ENCODE results near the gene DHRS1. TPM values are rescaled to one million over a fixed set of nuclear protein-coding genes. Genes with fewer than 3 reads are reported as not detected.

Gene DHRS1
- total and polyA plus RNA-seq, 2 experiments from 2014 or later, result 15.0 to 15.4 TPM

- TF ChIP-seq ETS1 (IDR thresholded peaks at IDR 0.05) (no peak), CREB1 (CRISPR knock-in tag; IDR thresholded peaks at IDR 0.05; ENCODE audit: low read depth) (no peak), NANOG (IDR thresholded peaks at IDR 0.05; ENCODE audit: borderline replicate concordance) (no peak), STAT1 (IDR thresholded peaks at IDR 0.05; ENCODE audit: unreplicated experiment) (no peak), EZH2phosphoT487 (IDR thresholded peaks at IDR 0.05; ENCODE audit: unreplicated experiment) (no peak), JUNB (IDR thresholded peaks at IDR 0.05; ENCODE audit: unreplicated experiment) (no peak)
Observed at GRCh38 chr14:24325963-24326362, 26.4 kb upstream of the DHRS1 start (continued).

- Mint-ChIP-seq H3K4me3 (no peak overlapping the region), H3K9me3 (no peaks in the 10 kb centered on the region; the same call in 2 of the 3 replicates), H3K4me1 (peaks cover 2% of the 10 kb centered on the region; the same call in 1 of the 3 replicates), H3K36me3 (ENCODE audit: low read depth) (no peaks in the 10 kb centered on the region; the same call in 2 of the 3 replicates), H3K27ac (no peak overlapping the region), H3K27me3 (ENCODE audit: insufficient read depth, low read depth, poor library complexity) (peaks cover 19% of the 10 kb centered on the region)
- Histone ChIP-seq H4K20me1 (replicated peaks; ENCODE audit: insufficient read depth) (no peaks in the 10 kb centered on the region), H3K9me2 (ENCODE audit: insufficient read depth) (no peaks in the 10 kb centered on the region), H3F3A (replicated peaks; ENCODE audit: low read depth) (no peaks in the 10 kb centered on the region), H3K27ac (ENCODE audit: low read depth) (no peak overlapping the region), H3K4me2 (no peak overlapping the region), H3K79me2 (replicated peaks; ENCODE audit: insufficient read depth) (no peaks in the 10 kb centered on the region), H3K4me1 (ENCODE audit: insufficient read depth) (no peaks in the 10 kb centered on the region), H3K27me3 (ENCODE audit: insufficient read depth) (peaks cover 27% of the 10 kb centered on the region), H3K36me3 (ENCODE audit: insufficient read depth) (no peaks in the 10 kb centered on the region), H2AFZ (no peak overlapping the region), H3K4me3 (no peak overlapping the region)
- DNase-seq (ENCODE audit: low spot score), result no peak
- ATAC-seq, result no peak
- TF ChIP-seq EZH2 (IDR thresholded peaks at IDR 0.05; ENCODE audit: low read depth, unreplicated experiment), result no peak
- no peak for TF ChIP-seq NANOG (IDR thresholded peaks at IDR 0.05; ENCODE audit: borderline replicate concordance)
- TF ChIP-seq JUNB (IDR thresholded peaks at IDR 0.05; ENCODE audit: unreplicated experiment), result no peak
- TF ChIP-seq ZNF462 (CRISPR knock-in tag; IDR thresholded peaks at IDR 0.05), result no peak
- no peak for TF ChIP-seq ZNF114 (CRISPR knock-in tag; IDR thresholded peaks at IDR 0.05)
- TF ChIP-seq ZNF331 (CRISPR knock-in tag; IDR thresholded peaks at IDR 0.05; ENCODE audit: low read depth), result no peak
- no peak for TF ChIP-seq STAT1 (IDR thresholded peaks at IDR 0.05; ENCODE audit: unreplicated experiment)
- TF ChIP-seq REST (IDR thresholded peaks at IDR 0.05; ENCODE audit: unreplicated experiment), result no peak
- no peak for TF ChIP-seq POLR2AphosphoS5 (IDR thresholded peaks at IDR 0.05; ENCODE audit: low read depth)
- TF ChIP-seq ETS1 (IDR thresholded peaks at IDR 0.05), result no peak
- TF ChIP-seq CREB1 (CRISPR knock-in tag; IDR thresholded peaks at IDR 0.05; ENCODE audit: low read depth), result no peak
- TF ChIP-seq EZH2phosphoT487 (IDR thresholded peaks at IDR 0.05; ENCODE audit: unreplicated experiment), result no peak
Observed at GRCh38 chr14:24325041-24325530, 25.5 kb upstream of the DHRS1 start.

Measured in GM23338 (cell line).